SK-N-MC (cell line): Measurements from ENCODE around the gene RC3H2.

Experiments
- EZH2 ChIP-seq: fragments of 200-600 bp; sonication (generic); IDR thresholded peaks from one replicate; pipeline ENCODE4 v1.6.1; 2017; ENCODE audit warnings: antibody characterized with exemption
- FOXP2 ChIP-seq: optimal IDR thresholded peaks from 2 replicates; pipeline ENCODE3; 2011; ENCODE audit warnings: mild to moderate bottlenecking, moderate library complexity; ENCODE audit not compliant: insufficient read depth; ENCODE audit errors: extremely low read length, control extremely low read depth
- POLR2AphosphoS5 ChIP-seq: IDR thresholded peaks from 2 replicates; pipeline ENCODE4 v1.6.1; 2012; ENCODE audit warnings: mild to moderate bottlenecking, low read depth, low read length, borderline replicate concordance

GRCh38 chr9:122939601-122940000 lies 34.4 kb upstream of the RC3H2 start:
- TF ChIP-seq EZH2 (no peak), POLR2AphosphoS5 (no peak), FOXP2 (no peak)
